Esophagus squamous epithelium (tissue), 5 donors: ENCODE measurements around the gene KRTAP5-9. TPM values are rescaled to one million over a fixed set of nuclear protein-coding genes. Genes with fewer than 3 reads are reported as not detected.

Experiments
- DNase-seq: peaks from one replicate; lab custom pipeline; 2025; lab: John Stamatoyannopoulos, UW
- H3K27ac ChIP-seq, 4 donors: fragments of 200-600 bp; sonication (generic); one replicate each; pipeline ENCODE4 v1.5.1; 2016 to 2019; ENCODE audit warnings: mild to moderate bottlenecking in 1 of 4
- H3K27me3 ChIP-seq, 4 donors: fragments of 200-600 bp; sonication (generic); 1 replicate in 3 of 4; 2 replicates in 1 of 4; pipeline versions ENCODE4 v1.5.1 to v1.6.0; 2017 to 2021; ENCODE audit warnings: antibody characterized with exemption in 1 of 4
- H3K36me3 ChIP-seq, 3 donors: fragments of 200-600 bp; sonication (generic); one replicate each; pipeline ENCODE4 v1.5.1; 2016 to 2019
- H3K4me1 ChIP-seq, 3 donors: fragments of 200-600 bp; sonication (generic); one replicate each; pipeline ENCODE4 v1.5.1; 2017 to 2019
- H3K4me3 ChIP-seq, 4 donors: fragments of 200-600 bp; sonication (generic); 1 replicate in 3 of 4; 2 replicates in 1 of 4; pipeline ENCODE4 v1.5.1; 2016 to 2019; ENCODE audit warnings: mild to moderate bottlenecking in 2 of 4, moderate library complexity in 1 of 4
- H3K9me3 ChIP-seq, 3 donors: fragments of 200-600 bp; sonication (generic); one replicate each; pipeline ENCODE4 v1.5.1; 2016 to 2019
- CTCF ChIP-seq, 6 experiments: fragments of 450-650 bp in 4 of 6; fragments of 200-600 bp in 2 of 6; sonication (generic) in 2 of 6; IDR thresholded peaks; one replicate each; pipeline ENCODE4 v1.5.1; 2016 to 2019; ENCODE audit warnings: antibody characterized with exemption in 6 of 6, mild to moderate bottlenecking in 4 of 6, moderate library complexity in 4 of 6
- POLR2A ChIP-seq, 4 donors: fragments of 450-650 bp; IDR thresholded peaks; one replicate each; pipeline ENCODE4 v1.6.1; 2017; ENCODE audit warnings: antibody characterized with exemption in 4 of 4, mild to moderate bottlenecking in 4 of 4, moderate library complexity in 3 of 4
- WGBS, 2 donors: methylation state at CpG; one replicate each; pipeline ENCODE4 v1.1.5; 2018; 5-methylcytosine and 5-hydroxymethylcytosine counted together
- intact Hi-C: fragments of 100-400 bp; cut with DNase I; formaldehyde crosslinking; loops from one replicate; pipeline ENCODE4 v1.15.0; 2022
- total RNA-seq, 4 donors: library from RNA; depleted of rRNA; stranded (reverse); fragments of >200 nt; gene quantifications; one replicate each; pipeline ENCODE4 v1.1.0, GENCODE V29; 2016
- donor health status: DM: yes; HTN: yes; CAD: no.

The KRTAP5-9 gene
- total RNA-seq, 4 donors from 2014 or later = not detected

GRCh38 chr11:71556018-71556417, 7.8 kb downstream of the KRTAP5-9 start:
- intact Hi-C loops = no loop called here

GRCh38 chr11:71557257-71557656, 9.0 kb downstream of the KRTAP5-9 start:
- no peak for DNase-seq
- H3K4me1 ChIP-seq = no peaks in the 10 kb centered on the region
- H3K36me3 ChIP-seq = no peaks in the 10 kb centered on the region
- H3K9me3 ChIP-seq = no peaks in the 10 kb centered on the region
- no peak for TF ChIP-seq POLR2A (IDR thresholded peaks at IDR 0.05)
- no peak for TF ChIP-seq CTCF (IDR thresholded peaks at IDR 0.05)
- H3K27me3 ChIP-seq = peaks cover 0 to 6% (median 0%) of the 10 kb centered on the region in 4 donors
- intact Hi-C loops = no loop called here
- H3K4me3 ChIP-seq = no peak overlapping the region
- H3K27ac ChIP-seq = no peak overlapping the region

More at GRCh38 chr11:71556018-71556417, 7.8 kb downstream of the KRTAP5-9 start:
- Histone ChIP-seq H3K36me3 (no peaks in the 10 kb centered on the region), H3K9me3 (no peaks in the 10 kb centered on the region), H3K27ac (no peak overlapping the region), H3K27me3 (peaks cover 0 to 6% (median 0%) of the 10 kb centered on the region in 4 donors), H3K4me1 (no peaks in the 10 kb centered on the region), H3K4me3 (no peak overlapping the region)
- WGBS, 2 donors = 85 to 91% methylated on average over 4 of the region's 4 CpGs
- no peak for DNase-seq
- TF ChIP-seq POLR2A (IDR thresholded peaks at IDR 0.05) (no peak), CTCF (IDR thresholded peaks at IDR 0.05) (no peak)

- no peak for TF ChIP-seq CTCF (IDR thresholded peaks at IDR 0.05)
- no peak for TF ChIP-seq POLR2A (IDR thresholded peaks at IDR 0.05)
- WGBS, 2 donors = 81 to 100% methylated on average over 1 of the region's 1 CpG
- Histone ChIP-seq H3K4me3 (no peak overlapping the region), H3K36me3 (no peaks in the 10 kb centered on the region), H3K9me3 (no peaks in the 10 kb centered on the region), H3K4me1 (no peaks in the 10 kb centered on the region), H3K27me3 (peaks cover 0 to 18% (median 0%) of the 10 kb centered on the region in 4 donors), H3K27ac (no peak overlapping the region)
- DNase-seq = no peak
- intact Hi-C loops = no loop called here
Observed at GRCh38 chr11:71558996-71559395, 10.8 kb downstream of the KRTAP5-9 start.

GRCh38 chr11:71562120-71562519, 13.9 kb downstream of the KRTAP5-9 start:
- no peaks in the 10 kb centered on the region for H3K36me3 ChIP-seq
- no peak for TF ChIP-seq POLR2A (IDR thresholded peaks at IDR 0.05)
- no peak for TF ChIP-seq CTCF (IDR thresholded peaks at IDR 0.05)
- peaks cover 0 to 40% (median 0%) of the 10 kb centered on the region in 4 donors for H3K27me3 ChIP-seq
- no peak overlapping the region for H3K27ac ChIP-seq
- H3K4me1 ChIP-seq = no peaks in the 10 kb centered on the region
- intact Hi-C loops = no loop called here
- H3K4me3 ChIP-seq = no peak overlapping the region
- no peaks in the 10 kb centered on the region for H3K9me3 ChIP-seq
- no peak for DNase-seq

GRCh38 chr11:71563406-71563805, 15.2 kb downstream of the KRTAP5-9 start:
- H3K9me3 ChIP-seq = no peaks in the 10 kb centered on the region
- 26 to 30% methylated on average over 8 of the region's 8 CpGs for WGBS, 2 donors
- no peak for TF ChIP-seq POLR2A (IDR thresholded peaks at IDR 0.05)
- TF ChIP-seq CTCF (IDR thresholded peaks at IDR 0.05) = no peak
- H3K36me3 ChIP-seq = no peaks in the 10 kb centered on the region
- H3K27ac ChIP-seq = no peak overlapping the region
- intact Hi-C loops = no loop called here
- no peak overlapping the region for H3K4me3 ChIP-seq
- H3K27me3 ChIP-seq = peaks cover 0 to 48% (median 0%) of the 10 kb centered on the region in 4 donors
- no peak for DNase-seq
- no peaks in the 10 kb centered on the region for H3K4me1 ChIP-seq
